ENCODE results near the gene DENND4C.
"Not testable (repeated sequence)": the region's sequence is repeated elsewhere in the genome, so short reads cannot be mapped to it uniquely, and the experiment has no call there.

- not testable (repeated sequence) for TF ChIP-seq CTCF (IDR thresholded peaks at IDR 0.05; ENCODE audit: insufficient read depth, low read length, poor library complexity, severe bottlenecking); EZH2phosphoT487 (conservative IDR thresholded peaks at IDR 0.05; ENCODE audit: low read length)
Measured at GRCh38 chr9:19259665-19260255, 29.3 kb downstream of the DENND4C start.

All from SU-DHL-6 (cell line).